Camera-type eye (tissue), 1 donor: ENCODE data around the gene ANO3. TPM values are rescaled to one million over a fixed set of nuclear protein-coding genes. Genes with fewer than 3 reads are reported as not detected.

ENCODE experiments used
- total RNA-seq: library from RNA; depleted of rRNA; stranded (reverse); fragments of >200 nt; gene quantifications from one replicate; pipeline ENCODE4 v1.2.3, GENCODE V29; 2014

ANO3 gene
- total RNA-seq: 0.99 TPM

GRCh38 chr11:26331911-26332571 lies at the start of gene ANO3:
Gene ANO3 (plus strand): TSS chr11:26332130. CDS start chr11:26332276, 146 bp downstream.

DNA sequence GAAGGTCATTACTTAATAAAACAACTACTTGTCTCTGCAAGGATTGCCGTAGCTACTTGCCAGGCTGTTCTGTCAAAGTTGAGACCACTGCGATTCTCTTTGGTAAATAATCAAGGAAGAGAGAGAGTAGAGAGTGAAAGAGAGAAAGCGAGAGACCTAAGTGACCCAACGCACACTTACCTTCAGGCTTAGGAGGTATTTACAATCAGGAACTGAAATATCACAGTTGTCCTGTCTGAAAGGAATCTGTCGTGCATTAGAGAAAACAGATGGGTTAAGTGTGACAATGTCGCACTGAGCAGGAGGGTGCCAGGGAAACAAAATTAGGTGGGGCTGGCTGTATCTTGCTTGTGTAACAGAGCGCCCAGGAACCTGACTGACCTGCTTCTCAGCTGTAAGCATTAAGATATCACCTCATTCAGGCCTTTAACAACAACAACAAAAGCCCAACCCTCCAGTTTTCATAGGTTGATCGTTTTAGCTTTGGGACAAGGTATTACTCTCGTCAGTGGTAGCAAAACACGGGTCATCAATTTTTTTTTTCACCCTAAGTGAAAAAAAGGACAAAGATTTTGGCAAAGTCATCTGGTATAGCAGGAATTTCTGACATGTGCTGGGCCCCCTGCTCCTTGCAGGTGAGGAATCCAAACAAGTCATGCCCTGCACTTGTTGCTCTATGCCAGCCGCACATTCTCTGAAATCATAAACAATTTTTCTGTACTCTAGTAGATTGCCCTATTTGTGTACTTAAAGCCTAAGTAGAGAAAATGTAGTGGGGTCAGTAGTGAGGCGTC lies 240.1 kb downstream of the ANO3 start, which contains the start of gene MUC15:
Gene MUC15 (minus strand): TSS at position 403 of the 794 bp plus-strand sequence. CDS start 5,169 bp downstream, outside the sequence.

Other genes with a start within 250 kb of the ANO3 start
- 3.7 TPM for gene MUC15, start 240.1 kb downstream of the ANO3 start, total RNA-seq